HepG2 (cell line): ENCODE measurements around the gene PARG. TPM values are rescaled to one million over a fixed set of nuclear protein-coding genes. Genes with fewer than 3 reads are reported as not detected.

Experiments used
- ATAC-seq: fragments of 200-7000 bp; cut with Tn5 transposase; 3 replicates; pipeline ENCODE4 v1.9.1; 2020; ENCODE audit warnings: mild to moderate bottlenecking, moderate library complexity
- BruUV-seq: library from RNA; stranded (reverse); fragments of 400-500 nt; replicated peaks from 2 replicates; lab custom pipeline; 2021; lab: Mats Ljungman, UMichigan
- CTCF ChIA-PET: fragments of 300-600 bp; formaldehyde crosslinking; extraction: SDS; loops from one replicate; lab custom pipeline; 2021; ENCODE audit warnings: low total read pairs, inconsistent platforms, low intra/inter-chr PET ratio; lab: Yijun Ruan, JAX
- POLR2A ChIA-PET: fragments of 350-600 bp; sonication (Branson Sonifier 250); formaldehyde crosslinking; loops from one replicate; lab custom pipeline; 2020; ENCODE audit warnings: antibody characterized with exemption, inconsistent platforms; lab: Yijun Ruan, JAX
- DNase-seq: peaks from one replicate; pipeline ENCODE4 v3.0.0-alpha.2; 2015; ENCODE audit warnings: low spot score
- FAIRE-seq: peaks from 3 replicates; lab custom pipeline; 2011; peaks lifted over from hg19 to GRCh38; lab: Jason Lieb, UNC
- H2AFZ ChIP-seq: one replicate; pipeline ENCODE4 v1.6.1; 2011; ENCODE audit warnings: low read length, inconsistent platforms
- H3K27ac ChIP-seq: fragments of 300-600 bp; 3 replicates; pipeline ENCODE4 v1.8.0; 2011; ENCODE audit warnings: mixed run types, mild to moderate bottlenecking, mixed read lengths, low read length, inconsistent platforms; ENCODE audit not compliant: insufficient read depth; ENCODE audit errors: extremely low read length
- H3K27me3 ChIP-seq, 2 experiments: fragments of 200-600 bp in 1 of 2; 2 replicates in 1 of 2; 3 replicates in 1 of 2; pipeline versions ENCODE4 v1.6.0 to v1.8.0; 2011; ENCODE audit warnings: low read length in 2 of 2, mild to moderate bottlenecking in 2 of 2, moderate library complexity in 2 of 2, inconsistent platforms in 1 of 2; ENCODE audit not compliant: insufficient read depth in 2 of 2, control insufficient read depth in 1 of 2
- H3K36me3 ChIP-seq, 2 experiments: fragments of 200-600 bp in 1 of 2; replicated peaks in 1 of 2; 2 replicates in 1 of 2; 3 replicates in 1 of 2; pipeline versions ENCODE4 v1.5.1 to v1.8.0; 2011; ENCODE audit warnings: low read length in 2 of 2, inconsistent platforms in 1 of 2; ENCODE audit not compliant: insufficient read depth in 2 of 2, control insufficient read depth in 1 of 2
- H3K4me1 ChIP-seq: 2 replicates; pipeline ENCODE4 v1.5.1; 2012; ENCODE audit warnings: low read length, inconsistent platforms; ENCODE audit not compliant: insufficient read depth
- H3K4me2 ChIP-seq: 2 replicates; pipeline ENCODE4 v1.6.0; 2011; ENCODE audit warnings: low read depth, low read length, inconsistent platforms
- H3K4me3 ChIP-seq, 3 experiments: fragments of 200-600 bp in 1 of 3; sonication (generic), shearing (Covaris generic) in 1 of 3; replicated peaks in 1 of 3; 2 replicates each; pipeline ENCODE4 v1.5.1; 2011 to 2016; ENCODE audit warnings: low read length in 3 of 3, inconsistent platforms in 2 of 3, low read depth in 2 of 3, mild to moderate bottlenecking in 2 of 3, control low read depth in 1 of 3, mixed read lengths in 1 of 3; ENCODE audit not compliant: insufficient read depth in 1 of 3
- H3K79me2 ChIP-seq: one replicate; pipeline ENCODE4 v1.6.1; 2011; ENCODE audit warnings: low read length, inconsistent platforms; ENCODE audit not compliant: insufficient read depth
- H3K9ac ChIP-seq: 2 replicates; pipeline ENCODE4 v1.6.0; 2011; ENCODE audit warnings: mild to moderate bottlenecking, low read depth, low read length, inconsistent platforms; ENCODE audit not compliant: insufficient read depth
- H3K9me3 ChIP-seq: 2 replicates; pipeline ENCODE4 v1.5.1; 2012; ENCODE audit warnings: mild to moderate bottlenecking, low read length
- H4K20me1 ChIP-seq: 2 replicates; pipeline ENCODE4 v1.6.0; 2011; ENCODE audit warnings: inconsistent platforms, mild to moderate bottlenecking, low read length, moderate library complexity; ENCODE audit not compliant: insufficient read depth
- CBX2 ChIP-seq, 2 experiments: fragments of 200-600 bp in 1 of 2; sonication (generic); formaldehyde crosslinking in 1 of 2; IDR thresholded peaks; 2 replicates each; pipeline versions ENCODE4 v1.7.0 to v1.8.1; 2018 to 2022; ENCODE audit warnings: low read depth in 2 of 2, low read length in 1 of 2, mild to moderate bottlenecking in 1 of 2, missing genetic modification reagents in 1 of 2
- CHD2 ChIP-seq: IDR thresholded peaks from 2 replicates; pipeline ENCODE4 v1.6.1; 2011; ENCODE audit warnings: low read depth, low read length, improper control_type of control experiment
- FOXM1 ChIP-seq: sonication (generic); formaldehyde crosslinking; IDR thresholded peaks from 2 replicates; pipeline ENCODE4 v1.5.0; 2020; ENCODE audit warnings: missing genetic modification reagents
- HDAC2 ChIP-seq: sonication (generic); formaldehyde crosslinking; IDR thresholded peaks from 2 replicates; pipeline ENCODE4 v1.4.0; 2020; ENCODE audit warnings: missing genetic modification reagents
- KLF13 ChIP-seq: sonication (generic); formaldehyde crosslinking; IDR thresholded peaks from 2 replicates; pipeline ENCODE4 v1.4.0; 2020; ENCODE audit warnings: mild to moderate bottlenecking, missing genetic modification reagents
- MAFG ChIP-seq: sonication (generic); formaldehyde crosslinking; IDR thresholded peaks from 2 replicates; pipeline ENCODE4 v1.5.1; 2020; ENCODE audit warnings: mild to moderate bottlenecking, missing genetic modification reagents
- PCBP2 ChIP-seq: fragments of 200-400 bp; formaldehyde crosslinking; optimal IDR thresholded peaks from 2 replicates; pipeline ENCODE3; 2018; ENCODE audit warnings: low read length, low read depth; ENCODE audit not compliant: poor library complexity, severe bottlenecking
- RCOR2 ChIP-seq: IDR thresholded peaks from 2 replicates; pipeline ENCODE4 v1.6.1; 2016; ENCODE audit warnings: missing biosample characterization, missing genetic modification reagents
- RFX5 ChIP-seq: IDR thresholded peaks from 2 replicates; pipeline ENCODE4 v1.6.1; 2011; ENCODE audit warnings: low read depth, low read length, improper control_type of control experiment
- SNAI1 ChIP-seq: sonication (generic); formaldehyde crosslinking; IDR thresholded peaks from 2 replicates; pipeline ENCODE4 v1.5.0; 2020; ENCODE audit warnings: mild to moderate bottlenecking, missing genetic modification reagents, borderline replicate concordance
- WIZ ChIP-seq: sonication (generic); formaldehyde crosslinking; IDR thresholded peaks from 2 replicates; pipeline ENCODE4 v1.5.1; 2020; ENCODE audit warnings: mild to moderate bottlenecking, missing genetic modification reagents
- ZFAT ChIP-seq: sonication (generic); formaldehyde crosslinking; conservative IDR thresholded peaks from 2 replicates; pipeline ENCODE4 v1.8.1; 2023; ENCODE audit warnings: missing genetic modification reagents, inconsistent platforms
- ZNF124 ChIP-seq: sonication (generic); formaldehyde crosslinking; IDR thresholded peaks from 2 replicates; pipeline ENCODE4 v1.4.0; 2020; ENCODE audit warnings: missing genetic modification reagents
- ZNF326 ChIP-seq: sonication (generic); formaldehyde crosslinking; IDR thresholded peaks from 2 replicates; pipeline ENCODE4 v1.4.0; 2020; ENCODE audit warnings: missing genetic modification reagents, borderline replicate concordance
- ZNF749 ChIP-seq: sonication (generic); formaldehyde crosslinking; IDR thresholded peaks from 2 replicates; pipeline ENCODE4 v1.8.0; 2022; ENCODE audit warnings: mild to moderate bottlenecking, missing genetic modification reagents, moderate library complexity, borderline replicate concordance
- WGBS: methylation state at CpG from one replicate; pipeline ENCODE4 v1.1.6; 2017; ENCODE audit warnings: low lambda C conversion rate; 5-methylcytosine and 5-hydroxymethylcytosine counted together
- in situ Hi-C: cut with HindIII; loops from 2 replicates; pipeline ENCODE4 v1.10.0; 2017; ENCODE audit warnings: low pct_unique_long_range_greater_than_20kb; ENCODE audit not compliant: extremely low pct_ligation_motif_present
- intact Hi-C: fragments of 100-400 bp; cut with micrococcal nuclease; formaldehyde crosslinking; loops from one replicate; pipeline ENCODE4 v1.10.0; 2022; ENCODE audit not compliant: unreplicated experiment
- polyA plus RNA-seq, 8 experiments: library from polyadenylated mRNA; depleted of rRNA in 3 of 8; stranded (reverse) in 7 of 8; unstranded in 1 of 8; fragments of >200 nt; fragmentation: Illumina TruSeq in 4 of 8; extraction: Trizol in 4 of 8; gene quantifications; 2 replicates each; pipeline versions ENCODE4 v1.2.1 to v1.2.3, GENCODE V29; 2011 to 2016; ENCODE audit warnings: low read depth in 4 of 8, missing spikeins in 1 of 8, mixed read lengths in 1 of 8; ENCODE audit not compliant: insufficient read depth in 1 of 8
- total RNA-seq, 5 experiments: library from RNA; depleted of rRNA; stranded (reverse); fragments of >200 nt; fragmentation: Illumina TruSeq; extraction: Trizol; gene quantifications; 2 replicates each; pipeline ENCODE4 v1.2.3, GENCODE V29; 2016; ENCODE audit warnings: low read depth in 1 of 5
- TF ChIP-seq, protein P1 (sequence below): sonication (generic); formaldehyde crosslinking; IDR thresholded peaks from 2 replicates; pipeline ENCODE4 v1.4.0; 2020; ENCODE audit warnings: missing genetic modification reagents, borderline replicate concordance
- TF ChIP-seq, protein P2 (sequence below): sonication (generic); formaldehyde crosslinking; IDR thresholded peaks from 2 replicates; pipeline ENCODE4 v1.5.0; 2020; ENCODE audit warnings: missing genetic modification reagents

The PARG gene
- total and polyA plus RNA-seq, 2 of the 13 experiments (the other 11 are each of a cell fraction or from before 2014, with no cell fraction given), result 11.4 to 37.2 TPM

DNA sequence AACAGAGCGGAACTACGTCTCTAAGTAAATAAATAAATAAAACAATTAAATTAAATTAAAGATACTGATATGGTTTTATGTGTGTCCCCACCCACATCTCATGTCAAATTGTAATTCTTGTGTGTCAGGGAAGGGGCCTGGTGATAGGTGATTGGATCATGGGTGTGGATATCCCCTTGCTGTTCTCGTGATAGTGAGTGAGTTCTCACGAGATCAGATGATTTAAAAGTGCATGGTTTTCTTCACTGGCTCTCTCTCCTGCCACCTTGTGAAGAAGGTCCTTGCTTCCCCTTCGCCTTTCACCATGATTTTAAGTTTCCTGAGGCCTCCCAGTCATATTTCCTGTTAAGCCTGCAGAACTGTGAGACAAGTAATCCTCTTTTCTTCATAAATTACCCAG, 150.7 kb downstream of the PARG start:
- no peaks in the 10 kb centered on the region for H3K9me3 ChIP-seq
- H3K4me3 ChIP-seq, result no peak overlapping the region
- H3K9ac ChIP-seq, result no peak overlapping the region
- intact Hi-C loops (no loop called here), in situ Hi-C loops (no loop called here)
- BruUV-seq, result no TSS peak
- H3K4me1 ChIP-seq, result no peaks in the 10 kb centered on the region
- H3K36me3 ChIP-seq, result no peaks in the 10 kb centered on the region
- no peak overlapping the region for H3K27ac ChIP-seq
- peaks cover 0 to 12% of the 10 kb centered on the region in 2 experiments; a peak in 1 of 5 replicates for H3K27me3 ChIP-seq
- TF ChIP-seq CHD2, result peak; percentile 70
- TF ChIP-seq HDAC2 (CRISPR knock-in tag), result no peak
- H3K79me2 ChIP-seq, result no peaks in the 10 kb centered on the region
- ChIA-PET CTCF (no interaction called here), POLR2A (no interaction called here)
- no peaks in the 10 kb centered on the region for H4K20me1 ChIP-seq
- ATAC-seq (no peak), DNase-seq (no peak), FAIRE-seq (no peak)
- H3K4me2 ChIP-seq, result no peak overlapping the region
- H2AFZ ChIP-seq, result no peak overlapping the region
- WGBS, result 33% methylated on average over 5 of the region's 5 CpGs

DNA sequence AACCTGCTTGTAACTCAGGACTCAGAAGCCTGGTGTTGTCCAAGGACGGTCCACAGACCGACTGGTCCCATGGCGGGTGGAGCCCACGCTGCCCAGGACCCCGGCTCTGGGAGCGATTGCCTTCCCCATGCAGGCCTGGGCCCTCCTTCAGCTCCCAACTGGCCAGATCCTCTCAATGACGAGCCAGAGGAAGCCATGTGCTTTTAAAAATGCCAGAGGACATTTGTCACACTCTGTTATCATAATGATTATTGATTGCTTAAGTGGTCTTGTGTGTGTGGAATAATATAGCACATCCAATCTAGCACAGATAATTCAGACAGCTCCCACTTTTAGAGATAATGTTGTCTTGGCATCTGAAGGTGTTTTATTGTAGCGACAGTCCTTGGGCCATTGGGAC, 157.1 kb downstream of the PARG start:
- POLR2A ChIA-PET, result no interaction called here
- no peak for DNase-seq
- H3K4me1 ChIP-seq, result no peaks in the 10 kb centered on the region
- no TSS peak for BruUV-seq
- H3K36me3 ChIP-seq, result no peaks in the 10 kb centered on the region
- CTCF ChIA-PET, result no interaction called here
- H3K27ac ChIP-seq, result no peak overlapping the region
- no peaks in the 10 kb centered on the region for H3K9me3 ChIP-seq
- H3K4me2 ChIP-seq, result no peak overlapping the region
- intact Hi-C loops, result no loop called here
- H4K20me1 ChIP-seq, result no peaks in the 10 kb centered on the region
- no peak for FAIRE-seq
- H3K79me2 ChIP-seq, result no peaks in the 10 kb centered on the region
- WGBS, result 27% methylated on average over 3 of the region's 8 CpGs
- H3K9ac ChIP-seq, result no peak overlapping the region
- H3K4me3 ChIP-seq, result no peak overlapping the region
- H3K27me3 ChIP-seq, result peaks cover 0 to 6% of the 10 kb centered on the region in 2 experiments; a peak in 1 of 5 replicates
- H2AFZ ChIP-seq, result no peak overlapping the region
- no peak for ATAC-seq
- TF ChIP-seq CBX2 (IDR thresholded peaks at IDR 0.05; ENCODE audit: low read depth, low read length) (no peak), CBX2 (CRISPR knock-in tag; IDR thresholded peaks at IDR 0.05; ENCODE audit: low read depth) (no peak), ZFAT (CRISPR knock-in tag) (no peak), SNAI1 (no peak), ZNF749 (CRISPR knock-in tag) (no peak), MAFG (no peak), ZNF124 (no peak), ZNF326 (no peak), WIZ (CRISPR knock-in tag) (no peak), RFX5 (no peak), PCBP2 (no peak), RCOR2 (CRISPR knock-in tag) (no peak), FOXM1 (CRISPR knock-in tag) (no peak), KLF13 (CRISPR knock-in tag) (no peak)
- TF ChIP-seq, protein P1, sequence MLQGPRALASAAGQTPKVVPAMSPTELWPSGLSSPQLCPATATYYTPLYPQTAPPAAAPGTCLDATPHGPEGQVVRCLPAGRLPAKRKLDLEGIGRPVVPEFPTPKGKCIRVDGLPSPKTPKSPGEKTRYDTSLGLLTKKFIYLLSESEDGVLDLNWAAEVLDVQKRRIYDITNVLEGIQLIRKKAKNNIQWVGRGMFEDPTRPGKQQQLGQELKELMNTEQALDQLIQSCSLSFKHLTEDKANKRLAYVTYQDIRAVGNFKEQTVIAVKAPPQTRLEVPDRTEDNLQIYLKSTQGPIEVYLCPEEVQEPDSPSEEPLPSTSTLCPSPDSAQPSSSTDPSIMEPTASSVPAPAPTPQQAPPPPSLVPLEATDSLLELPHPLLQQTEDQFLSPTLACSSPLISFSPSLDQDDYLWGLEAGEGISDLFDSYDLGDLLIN (CRISPR knock-in tag), result no peak
- TF ChIP-seq, protein P2, sequence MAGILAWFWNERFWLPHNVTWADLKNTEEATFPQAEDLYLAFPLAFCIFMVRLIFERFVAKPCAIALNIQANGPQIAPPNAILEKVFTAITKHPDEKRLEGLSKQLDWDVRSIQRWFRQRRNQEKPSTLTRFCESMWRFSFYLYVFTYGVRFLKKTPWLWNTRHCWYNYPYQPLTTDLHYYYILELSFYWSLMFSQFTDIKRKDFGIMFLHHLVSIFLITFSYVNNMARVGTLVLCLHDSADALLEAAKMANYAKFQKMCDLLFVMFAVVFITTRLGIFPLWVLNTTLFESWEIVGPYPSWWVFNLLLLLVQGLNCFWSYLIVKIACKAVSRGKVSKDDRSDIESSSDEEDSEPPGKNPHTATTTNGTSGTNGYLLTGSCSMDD (CRISPR knock-in tag), result no peak
- TF ChIP-seq, all 625 proteins: peak for 0
- in situ Hi-C loops, result no loop called here
